Activated naive CD4-positive, alpha-beta T cell treated with anti-CD3 and anti-CD28 coated beads, Interleukin-2, amount 50 U/mL, for 24 hours (primary cell): ENCODE data around the gene SPIRE1.
A peak's percentile ranks its signal among the peaks of the same experiment; 100 is the strongest.
"Not testable (repeated sequence)": the region's sequence is repeated elsewhere in the genome, so short reads cannot be mapped to it uniquely, and the experiment has no call there.

ENCODE experiments used
- H3K27ac Mint-ChIP-seq: one replicate; pipeline ENCODE4 v1.8.0; 2021; ENCODE audit warnings: mild to moderate bottlenecking, mixed read lengths
- H3K27me3 Mint-ChIP-seq: one replicate; pipeline ENCODE4 v1.8.0; 2021; ENCODE audit warnings: mixed read lengths
- H3K36me3 Mint-ChIP-seq: one replicate; pipeline ENCODE4 v1.8.0; 2021; ENCODE audit warnings: mixed read lengths
- H3K4me1 Mint-ChIP-seq: one replicate; pipeline ENCODE4 v1.8.0; 2021; ENCODE audit warnings: mixed read lengths
- H3K4me3 Mint-ChIP-seq: one replicate; pipeline ENCODE4 v1.8.0; 2021; ENCODE audit warnings: mild to moderate bottlenecking, mixed read lengths
- H3K9me3 Mint-ChIP-seq: one replicate; pipeline ENCODE4 v1.8.0; 2021; ENCODE audit warnings: mixed read lengths

The SPIRE1 gene

GRCh38 chr18:12421732-12422131 lies 236.2 kb downstream of the SPIRE1 start:
- Mint-ChIP-seq H3K9me3 (no peaks in the 10 kb centered on the region), H3K4me1 (peaks cover 8% of the 10 kb centered on the region), H3K27me3 (peaks cover 2% of the 10 kb centered on the region), H3K4me3 (no peak overlapping the region), H3K36me3 (no peaks in the 10 kb centered on the region), H3K27ac (no peak overlapping the region)

GRCh38 chr18:12420821-12421421 lies 237.0 kb downstream of the SPIRE1 start:
- Mint-ChIP-seq H3K4me1 (peaks cover 8% of the 10 kb centered on the region), H3K27ac (peak overlapping the region; percentile 1), H3K9me3 (no peaks in the 10 kb centered on the region), H3K36me3 (no peaks in the 10 kb centered on the region), H3K4me3 (peak overlapping the region; percentile 67), H3K27me3 (peaks cover 2% of the 10 kb centered on the region)

GRCh38 chr18:12417687-12418086 lies 240.2 kb downstream of the SPIRE1 start:
- Mint-ChIP-seq H3K9me3 (no peaks in the 10 kb centered on the region), H3K4me1 (peaks cover 8% of the 10 kb centered on the region), H3K36me3 (no peaks in the 10 kb centered on the region), H3K4me3 (no peak overlapping the region), H3K27ac (no peak overlapping the region), H3K27me3 (peaks cover 2% of the 10 kb centered on the region)

- H3K27me3 Mint-ChIP-seq: peaks cover 2% of the 10 kb centered on the region
- H3K9me3 Mint-ChIP-seq: no peaks in the 10 kb centered on the region
- H3K27ac Mint-ChIP-seq: no peak overlapping the region
- no peaks in the 10 kb centered on the region for H3K36me3 Mint-ChIP-seq
- H3K4me3 Mint-ChIP-seq: no peak overlapping the region
- H3K4me1 Mint-ChIP-seq: peaks cover 7% of the 10 kb centered on the region
These were observed 241.7 kb downstream of the SPIRE1 start for GRCh38 chr18:12416098-12416729.

- Mint-ChIP-seq H3K4me1 (peaks cover 17% of the 10 kb centered on the region), H3K4me3 (no peak overlapping the region), H3K9me3 (no peaks in the 10 kb centered on the region), H3K27ac (no peak overlapping the region), H3K36me3 (no peaks in the 10 kb centered on the region), H3K27me3 (peaks cover 4% of the 10 kb centered on the region)
These were observed 246.5 kb downstream of the SPIRE1 start for GRCh38 chr18:12411456-12411855.

GRCh38 chr18:12410747-12411146 lies 247.2 kb downstream of the SPIRE1 start:
- not testable (repeated sequence) for H3K27me3 Mint-ChIP-seq, H3K27ac Mint-ChIP-seq, H3K9me3 Mint-ChIP-seq, H3K4me3 Mint-ChIP-seq, H3K36me3 Mint-ChIP-seq
- peaks cover 23% of the 10 kb centered on the region for H3K4me1 Mint-ChIP-seq

GRCh38 chr18:12410081-12410481 lies 247.8 kb downstream of the SPIRE1 start:
- H3K4me3 Mint-ChIP-seq: no peak overlapping the region
- H3K4me1 Mint-ChIP-seq: peaks cover 23% of the 10 kb centered on the region
- no peaks in the 10 kb centered on the region for H3K36me3 Mint-ChIP-seq
- H3K9me3 Mint-ChIP-seq: no peaks in the 10 kb centered on the region
- H3K27ac Mint-ChIP-seq: no peak overlapping the region
- H3K27me3 Mint-ChIP-seq: peaks cover 10% of the 10 kb centered on the region

- Mint-ChIP-seq H3K4me1 (peaks cover 23% of the 10 kb centered on the region), H3K27me3 (peaks cover 13% of the 10 kb centered on the region), H3K4me3 (no peak overlapping the region), H3K9me3 (no peaks in the 10 kb centered on the region), H3K36me3 (no peaks in the 10 kb centered on the region), H3K27ac (no peak overlapping the region)
These were observed 248.4 kb downstream of the SPIRE1 start for GRCh38 chr18:12409469-12409868.

- no peaks in the 10 kb centered on the region for H3K9me3 Mint-ChIP-seq
- no peaks in the 10 kb centered on the region for H3K36me3 Mint-ChIP-seq
- peaks cover 20% of the 10 kb centered on the region for H3K27me3 Mint-ChIP-seq
- H3K4me1 Mint-ChIP-seq: peaks cover 28% of the 10 kb centered on the region
- peak overlapping the region; percentile 79 for H3K4me3 Mint-ChIP-seq
- peak overlapping the region; percentile 90 for H3K27ac Mint-ChIP-seq
These were observed 249.5 kb downstream of the SPIRE1 start for GRCh38 chr18:12408247-12408869.

- no peaks in the 10 kb centered on the region for H3K36me3 Mint-ChIP-seq
- H3K4me3 Mint-ChIP-seq: peak overlapping the region; percentile 70
- H3K27ac Mint-ChIP-seq: peak overlapping the region; percentile 18
- H3K9me3 Mint-ChIP-seq: no peaks in the 10 kb centered on the region
- peaks cover 27% of the 10 kb centered on the region for H3K27me3 Mint-ChIP-seq
- peaks cover 28% of the 10 kb centered on the region for H3K4me1 Mint-ChIP-seq
These were observed 251.4 kb downstream of the SPIRE1 start for GRCh38 chr18:12406371-12407111.

- Mint-ChIP-seq H3K27ac (no peak overlapping the region), H3K4me3 (no peak overlapping the region), H3K4me1 (peaks cover 28% of the 10 kb centered on the region), H3K36me3 (no peaks in the 10 kb centered on the region), H3K27me3 (peaks cover 29% of the 10 kb centered on the region), H3K9me3 (no peaks in the 10 kb centered on the region)
These were observed 252.8 kb downstream of the SPIRE1 start for GRCh38 chr18:12405066-12405465.

- Mint-ChIP-seq H3K36me3 (no peaks in the 10 kb centered on the region), H3K4me3 (no peak overlapping the region), H3K4me1 (peaks cover 28% of the 10 kb centered on the region), H3K27me3 (peaks cover 31% of the 10 kb centered on the region), H3K9me3 (no peaks in the 10 kb centered on the region), H3K27ac (no peak overlapping the region)
These were observed 254.1 kb downstream of the SPIRE1 start for GRCh38 chr18:12403601-12404506.

- Mint-ChIP-seq H3K27me3 (peaks cover 32% of the 10 kb centered on the region), H3K4me1 (peaks cover 15% of the 10 kb centered on the region), H3K36me3 (no peaks in the 10 kb centered on the region), H3K27ac (no peak overlapping the region), H3K9me3 (no peaks in the 10 kb centered on the region), H3K4me3 (no peak overlapping the region)
These were observed 256.0 kb downstream of the SPIRE1 start for GRCh38 chr18:12401881-12402280.

GRCh38 chr18:12399231-12399630 lies 258.7 kb downstream of the SPIRE1 start:
- Mint-ChIP-seq H3K9me3 (no peaks in the 10 kb centered on the region), H3K27me3 (peaks cover 26% of the 10 kb centered on the region), H3K4me1 (peaks cover 5% of the 10 kb centered on the region), H3K36me3 (no peaks in the 10 kb centered on the region), H3K27ac (no peak overlapping the region), H3K4me3 (no peak overlapping the region)

GRCh38 chr18:12398625-12399024 lies 259.3 kb downstream of the SPIRE1 start:
- Mint-ChIP-seq H3K36me3 (no peaks in the 10 kb centered on the region), H3K27me3 (peaks cover 21% of the 10 kb centered on the region), H3K4me3 (no peak overlapping the region), H3K27ac (no peak overlapping the region), H3K9me3 (no peaks in the 10 kb centered on the region), H3K4me1 (peaks cover under 1% of the 10 kb centered on the region)
